GM12864 (cell line): Measurements from ENCODE around the gene SERPINA5.

Experiments used
- DNase-seq: peaks from one replicate; pipeline ENCODE4 v3.0.0-alpha.2; 2011; ENCODE audit warnings: low read depth
- H3K4me3 ChIP-seq: 2 replicates; pipeline ENCODE4 v1.5.1; 2011; ENCODE audit warnings: mild to moderate bottlenecking, low read depth, low read length, control low read depth
- TF ChIP-seq, protein P1 (sequence below): IDR thresholded peaks from 2 replicates; pipeline ENCODE4 v1.5.1; 2011; ENCODE audit warnings: low read depth, mild to moderate bottlenecking, moderate library complexity, low read length, control low read depth, inconsistent platforms; ENCODE audit errors: missing control alignments

SERPINA5 gene

GRCh38 chr14:94584591-94585280 is 3.5 kb downstream of the SERPINA5 start:
- no peak for DNase-seq
- TF ChIP-seq, protein P1, sequence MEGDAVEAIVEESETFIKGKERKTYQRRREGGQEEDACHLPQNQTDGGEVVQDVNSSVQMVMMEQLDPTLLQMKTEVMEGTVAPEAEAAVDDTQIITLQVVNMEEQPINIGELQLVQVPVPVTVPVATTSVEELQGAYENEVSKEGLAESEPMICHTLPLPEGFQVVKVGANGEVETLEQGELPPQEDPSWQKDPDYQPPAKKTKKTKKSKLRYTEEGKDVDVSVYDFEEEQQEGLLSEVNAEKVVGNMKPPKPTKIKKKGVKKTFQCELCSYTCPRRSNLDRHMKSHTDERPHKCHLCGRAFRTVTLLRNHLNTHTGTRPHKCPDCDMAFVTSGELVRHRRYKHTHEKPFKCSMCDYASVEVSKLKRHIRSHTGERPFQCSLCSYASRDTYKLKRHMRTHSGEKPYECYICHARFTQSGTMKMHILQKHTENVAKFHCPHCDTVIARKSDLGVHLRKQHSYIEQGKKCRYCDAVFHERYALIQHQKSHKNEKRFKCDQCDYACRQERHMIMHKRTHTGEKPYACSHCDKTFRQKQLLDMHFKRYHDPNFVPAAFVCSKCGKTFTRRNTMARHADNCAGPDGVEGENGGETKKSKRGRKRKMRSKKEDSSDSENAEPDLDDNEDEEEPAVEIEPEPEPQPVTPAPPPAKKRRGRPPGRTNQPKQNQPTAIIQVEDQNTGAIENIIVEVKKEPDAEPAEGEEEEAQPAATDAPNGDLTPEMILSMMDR: no peak
- no peak overlapping the region for H3K4me3 ChIP-seq

DNA sequence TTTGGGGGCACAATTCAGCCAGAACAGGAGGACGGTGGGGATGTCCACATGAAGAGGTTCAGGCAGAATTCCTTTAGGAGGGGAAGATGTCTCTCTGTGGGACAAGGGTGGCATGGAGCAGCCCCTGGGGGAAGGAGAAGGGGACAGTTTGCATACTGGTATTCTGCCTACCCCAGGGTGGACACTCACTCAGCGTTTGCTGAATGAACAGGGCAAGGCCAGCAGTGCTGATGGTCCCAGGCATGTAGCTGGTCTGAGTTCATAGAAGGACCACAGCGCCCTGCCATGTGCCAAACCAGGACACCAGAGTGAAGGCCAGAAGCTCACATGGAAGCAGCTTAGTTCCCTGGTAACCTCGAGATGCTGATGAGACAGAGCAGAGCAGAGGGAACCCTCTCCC is 5.4 kb downstream of the SERPINA5 start:
- TF ChIP-seq, protein P1: no peak
- DNase-seq: no peak

GRCh38 chr14:94588311-94588710 is 7.1 kb downstream of the SERPINA5 start:
- DNase-seq: no peak
- TF ChIP-seq, protein P1: no peak

More for the DNA sequence above, 5.4 kb downstream of the SERPINA5 start:
- no peak overlapping the region for H3K4me3 ChIP-seq

DNA sequence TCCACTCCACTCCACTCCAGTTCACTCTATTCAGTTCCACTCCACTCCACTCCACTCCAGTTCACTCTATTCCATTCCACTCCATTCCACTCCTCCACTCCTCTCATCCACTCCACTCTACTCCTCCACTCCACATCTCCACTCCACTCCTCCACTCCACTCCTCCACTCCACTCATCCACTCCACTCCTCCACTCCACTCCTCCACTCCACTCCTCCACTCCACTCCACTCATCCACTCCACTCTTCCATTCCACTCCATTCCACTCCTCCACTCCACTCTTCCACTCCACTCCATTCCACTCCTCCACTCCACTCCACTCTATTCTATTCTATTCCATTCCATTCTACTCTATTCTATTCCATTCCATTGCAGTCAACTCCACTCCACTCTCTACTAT is 9.8 kb downstream of the SERPINA5 start:
- no peak for DNase-seq
- TF ChIP-seq, protein P1: no peak

More at GRCh38 chr14:94588311-94588710, 7.1 kb downstream of the SERPINA5 start:
- H3K4me3 ChIP-seq: no peak overlapping the region

DNA sequence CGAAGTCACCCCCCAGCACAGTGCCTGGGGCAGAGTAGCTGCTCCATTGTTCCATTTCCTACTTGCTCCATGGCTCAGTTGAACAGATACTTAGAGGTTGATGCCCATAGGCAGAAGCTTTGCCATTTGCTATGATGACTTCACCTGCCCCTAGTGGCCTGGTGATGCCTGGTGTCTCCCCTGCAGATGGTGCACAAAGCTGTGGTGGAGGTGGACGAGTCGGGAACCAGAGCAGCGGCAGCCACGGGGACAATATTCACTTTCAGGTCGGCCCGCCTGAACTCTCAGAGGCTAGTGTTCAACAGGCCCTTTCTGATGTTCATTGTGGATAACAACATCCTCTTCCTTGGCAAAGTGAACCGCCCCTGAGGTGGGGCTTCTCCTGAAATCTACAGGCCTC is 10.6 kb downstream of the SERPINA5 start:
- H3K4me3 ChIP-seq: no peak overlapping the region
- DNase-seq: no peak
- TF ChIP-seq, protein P1: no peak

More for the DNA sequence above, 9.8 kb downstream of the SERPINA5 start:
- no peak overlapping the region for H3K4me3 ChIP-seq

- TF ChIP-seq, protein P1: no peak
- DNase-seq: no peak
- H3K4me3 ChIP-seq: no peak overlapping the region
Observed at GRCh38 chr14:94592457-94592856, 11.2 kb downstream of the SERPINA5 start.

GRCh38 chr14:94593376-94593748 is 12.1 kb downstream of the SERPINA5 start:
- no peak overlapping the region for H3K4me3 ChIP-seq
- TF ChIP-seq, protein P1: no peak
- no peak for DNase-seq
